Nephron (organoid): ENCODE measurements around the gene ABCC3.
"Not testable (repeated sequence)": the region's sequence is repeated elsewhere in the genome, so short reads cannot be mapped to it uniquely, and the experiment has no call there.

Experiments
- H3K27ac Mint-ChIP-seq, 3 experiments: 2 replicates each; pipeline ENCODE4 v1.8.0; 2020; ENCODE audit warnings: mixed read lengths in 3 of 3, mild to moderate bottlenecking in 2 of 3, moderate library complexity in 1 of 3
- H3K27me3 Mint-ChIP-seq: 2 replicates; pipeline ENCODE4 v1.8.0; 2021; ENCODE audit warnings: low read depth, mild to moderate bottlenecking, moderate library complexity, mixed read lengths
- H3K36me3 Mint-ChIP-seq: 2 replicates; pipeline ENCODE4 v1.8.0; 2020; ENCODE audit warnings: low read depth, mixed read lengths
- H3K4me1 Mint-ChIP-seq: 2 replicates; pipeline ENCODE4 v1.8.0; 2020; ENCODE audit warnings: mixed read lengths
- H3K4me3 Mint-ChIP-seq, 3 experiments: 2 replicates each; pipeline ENCODE4 v1.8.0; 2020; ENCODE audit warnings: mild to moderate bottlenecking in 3 of 3, mixed read lengths in 3 of 3, moderate library complexity in 2 of 3
- H3K9me3 Mint-ChIP-seq: 2 replicates; pipeline ENCODE4 v1.8.0; 2020; ENCODE audit warnings: mixed read lengths
- TF ChIP-seq, protein P1 (sequence below), 3 experiments: fragments of 200-600 bp; sonication (generic); IDR thresholded peaks; one replicate each; pipeline ENCODE4 v1.5.0; 2021; ENCODE audit warnings: antibody characterized with exemption in 3 of 3; ENCODE audit not compliant: unreplicated experiment in 3 of 3

Gene ABCC3

GRCh38 chr17:50708050-50709000 lies 73.6 kb downstream of the ABCC3 start:
- Mint-ChIP-seq H3K27ac (peak overlapping the region; percentile 97 to 98 (median 98)), H3K4me3 (peak overlapping the region; percentile 88 to 93 (median 91)), H3K4me1 (peaks cover 39% of the 10 kb centered on the region), H3K36me3 (peaks cover 12% of the 10 kb centered on the region), H3K27me3 (no peaks in the 10 kb centered on the region), H3K9me3 (no peaks in the 10 kb centered on the region)
- TF ChIP-seq, protein P1, sequence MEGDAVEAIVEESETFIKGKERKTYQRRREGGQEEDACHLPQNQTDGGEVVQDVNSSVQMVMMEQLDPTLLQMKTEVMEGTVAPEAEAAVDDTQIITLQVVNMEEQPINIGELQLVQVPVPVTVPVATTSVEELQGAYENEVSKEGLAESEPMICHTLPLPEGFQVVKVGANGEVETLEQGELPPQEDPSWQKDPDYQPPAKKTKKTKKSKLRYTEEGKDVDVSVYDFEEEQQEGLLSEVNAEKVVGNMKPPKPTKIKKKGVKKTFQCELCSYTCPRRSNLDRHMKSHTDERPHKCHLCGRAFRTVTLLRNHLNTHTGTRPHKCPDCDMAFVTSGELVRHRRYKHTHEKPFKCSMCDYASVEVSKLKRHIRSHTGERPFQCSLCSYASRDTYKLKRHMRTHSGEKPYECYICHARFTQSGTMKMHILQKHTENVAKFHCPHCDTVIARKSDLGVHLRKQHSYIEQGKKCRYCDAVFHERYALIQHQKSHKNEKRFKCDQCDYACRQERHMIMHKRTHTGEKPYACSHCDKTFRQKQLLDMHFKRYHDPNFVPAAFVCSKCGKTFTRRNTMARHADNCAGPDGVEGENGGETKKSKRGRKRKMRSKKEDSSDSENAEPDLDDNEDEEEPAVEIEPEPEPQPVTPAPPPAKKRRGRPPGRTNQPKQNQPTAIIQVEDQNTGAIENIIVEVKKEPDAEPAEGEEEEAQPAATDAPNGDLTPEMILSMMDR (IDR thresholded peaks at IDR 0.05; ENCODE audit: unreplicated experiment in 3 of 3) = no peak

- peaks cover 32% of the 10 kb centered on the region for H3K4me1 Mint-ChIP-seq
- H3K36me3 Mint-ChIP-seq, H3K9me3 Mint-ChIP-seq, H3K27me3 Mint-ChIP-seq: not testable (repeated sequence)
- H3K27ac Mint-ChIP-seq = peak overlapping the region; percentile 97 to 98 (median 98)
- H3K4me3 Mint-ChIP-seq = peak overlapping the region; percentile 88 to 93 (median 91)
Measured at GRCh38 chr17:50709053-50709452, 74.4 kb downstream of the ABCC3 start.

- TF ChIP-seq, protein P1 (IDR thresholded peaks at IDR 0.05; ENCODE audit: unreplicated experiment in 3 of 3) = no peak
- H3K4me3 Mint-ChIP-seq = peak overlapping the region; percentile 40 to 67 (median 56)
- H3K36me3 Mint-ChIP-seq = peaks cover 3% of the 10 kb centered on the region
- no peaks in the 10 kb centered on the region for H3K27me3 Mint-ChIP-seq
- no peaks in the 10 kb centered on the region for H3K9me3 Mint-ChIP-seq
- H3K4me1 Mint-ChIP-seq = peaks cover 30% of the 10 kb centered on the region
- H3K27ac Mint-ChIP-seq = peak overlapping the region; percentile 95 to 98 (median 97)
Measured at GRCh38 chr17:50710025-50710424, 75.3 kb downstream of the ABCC3 start.

DNA sequence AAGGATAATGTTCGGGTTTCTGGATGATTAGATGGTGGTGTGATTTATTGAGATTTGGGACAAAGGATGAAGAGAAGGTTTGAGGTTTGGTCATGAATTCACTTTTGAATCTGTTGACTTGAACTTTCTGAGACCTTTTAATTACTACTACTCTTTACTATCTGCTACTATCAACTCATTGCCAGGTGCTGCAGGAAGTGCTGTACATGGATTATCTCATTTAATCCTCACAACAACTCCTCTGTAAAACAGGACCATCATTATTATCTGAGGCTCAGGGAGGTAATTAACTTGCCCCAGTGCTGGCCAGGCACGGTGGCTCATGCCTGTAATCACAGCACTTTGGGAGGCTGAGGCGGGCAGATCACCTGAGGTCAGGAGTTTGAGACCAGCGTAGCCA lies 76.0 kb downstream of the ABCC3 start:
- peaks cover 27% of the 10 kb centered on the region for H3K4me1 Mint-ChIP-seq
- no peaks in the 10 kb centered on the region for H3K9me3 Mint-ChIP-seq
- H3K4me3 Mint-ChIP-seq = peak overlapping the region in 1 of 3 experiments; percentile 8
- no peaks in the 10 kb centered on the region for H3K36me3 Mint-ChIP-seq
- H3K27ac Mint-ChIP-seq = peak overlapping the region; percentile 95 to 98 (median 97)
- TF ChIP-seq, protein P1 (IDR thresholded peaks at IDR 0.05; ENCODE audit: unreplicated experiment in 3 of 3) = no peak
- no peaks in the 10 kb centered on the region for H3K27me3 Mint-ChIP-seq

DNA sequence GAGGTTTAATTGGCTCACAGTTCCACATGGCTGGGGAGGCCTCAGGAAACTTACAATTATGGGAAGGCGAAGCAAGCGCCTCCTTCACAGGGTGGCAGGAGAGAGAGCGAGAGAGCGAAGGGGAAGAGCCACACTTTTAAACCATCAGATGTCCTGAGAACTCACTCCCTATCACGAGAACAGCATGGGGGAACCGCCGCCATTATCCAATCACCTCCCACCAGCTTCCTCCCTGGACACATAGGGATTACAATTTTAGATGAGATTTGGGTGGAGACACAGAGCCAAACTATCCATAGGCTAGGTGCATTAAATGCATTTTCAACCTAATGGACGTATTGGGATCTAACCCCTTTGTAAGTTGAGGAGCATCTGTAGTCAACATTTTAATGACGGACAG lies 78.0 kb downstream of the ABCC3 start:
- Mint-ChIP-seq H3K4me1 (peaks cover 26% of the 10 kb centered on the region), H3K36me3 (no peaks in the 10 kb centered on the region), H3K27me3 (no peaks in the 10 kb centered on the region), H3K27ac (peak overlapping the region; percentile 7 to 88 (median 81)), H3K4me3 (peak overlapping the region; percentile 3 to 6 (median 3)), H3K9me3 (no peaks in the 10 kb centered on the region)
- TF ChIP-seq, protein P1 (IDR thresholded peaks at IDR 0.05; ENCODE audit: unreplicated experiment in 3 of 3) = no peak

GRCh38 chr17:50715471-50715870 lies 80.8 kb downstream of the ABCC3 start:
- H3K9me3 Mint-ChIP-seq = no peaks in the 10 kb centered on the region
- no peak overlapping the region for H3K4me3 Mint-ChIP-seq
- H3K27ac Mint-ChIP-seq = no peak overlapping the region

More at GRCh38 chr17:50715471-50715870, 80.8 kb downstream of the ABCC3 start:
- TF ChIP-seq, protein P1 (IDR thresholded peaks at IDR 0.05; ENCODE audit: unreplicated experiment in 3 of 3) = no peak
- Mint-ChIP-seq H3K4me1 (peaks cover 10% of the 10 kb centered on the region), H3K36me3 (no peaks in the 10 kb centered on the region), H3K27me3 (no peaks in the 10 kb centered on the region)
